Type B pancreatic cell (in vitro differentiated cells): ENCODE measurements around the gene ABCG1. TPM values are rescaled to one million over a fixed set of nuclear protein-coding genes. Genes with fewer than 3 reads are reported as not detected.
"Not testable (repeated sequence)": the region's sequence is repeated elsewhere in the genome, so short reads cannot be mapped to it uniquely, and the experiment has no call there.

ENCODE experiments used
- DNase-seq: peaks from one replicate; pipeline ENCODE4 v3.0.0; 2021; ENCODE audit warnings: mixed read lengths; ENCODE audit not compliant: unreplicated experiment; ENCODE audit errors: extremely low spot score
- H3K27ac Mint-ChIP-seq: 2 replicates; pipeline ENCODE4 v1.8.0; 2021; ENCODE audit warnings: mild to moderate bottlenecking, mixed read lengths
- H3K27me3 Mint-ChIP-seq: 2 replicates; pipeline ENCODE4 v1.8.0; 2021; ENCODE audit warnings: mixed read lengths
- H3K36me3 Mint-ChIP-seq: 2 replicates; pipeline ENCODE4 v1.8.0; 2021; ENCODE audit warnings: mixed read lengths
- H3K4me1 Mint-ChIP-seq: one replicate; pipeline ENCODE4 v1.8.0; 2021; ENCODE audit warnings: mixed read lengths; ENCODE audit not compliant: unreplicated experiment
- H3K4me3 Mint-ChIP-seq: 2 replicates; pipeline ENCODE4 v1.8.0; 2021; ENCODE audit warnings: mild to moderate bottlenecking, mixed read lengths
- H3K9me3 Mint-ChIP-seq: 2 replicates; pipeline ENCODE4 v1.8.0; 2021; ENCODE audit warnings: mixed read lengths
- CTCF ChIP-seq: fragments of 200-600 bp; sonication (generic); conservative IDR thresholded peaks from 2 replicates; pipeline ENCODE4 v1.5.0; 2021; ENCODE audit warnings: antibody characterized with exemption, mild to moderate bottlenecking
- total RNA-seq: library from RNA; stranded (reverse); gene quantifications from 2 replicates; pipeline ENCODE4 v1.2.1, GENCODE V29; 2021; ENCODE audit warnings: low replicate concordance

Gene ABCG1
- total RNA-seq, 1 donor from 2014 or later = 6.2 TPM

- Mint-ChIP-seq H3K4me1 (no peaks in the 10 kb centered on the region), H3K36me3 (peaks cover 6% of the 10 kb centered on the region), H3K27me3 (peaks cover 12% of the 10 kb centered on the region), H3K27ac (no peak overlapping the region), H3K4me3 (no peak overlapping the region), H3K9me3 (peaks cover 9% of the 10 kb centered on the region)
- DNase-seq = no peak
- no peak for TF ChIP-seq CTCF
These were observed 70.0 kb downstream of the ABCG1 start for GRCh38 chr21:42288962-42289361.

DNA sequence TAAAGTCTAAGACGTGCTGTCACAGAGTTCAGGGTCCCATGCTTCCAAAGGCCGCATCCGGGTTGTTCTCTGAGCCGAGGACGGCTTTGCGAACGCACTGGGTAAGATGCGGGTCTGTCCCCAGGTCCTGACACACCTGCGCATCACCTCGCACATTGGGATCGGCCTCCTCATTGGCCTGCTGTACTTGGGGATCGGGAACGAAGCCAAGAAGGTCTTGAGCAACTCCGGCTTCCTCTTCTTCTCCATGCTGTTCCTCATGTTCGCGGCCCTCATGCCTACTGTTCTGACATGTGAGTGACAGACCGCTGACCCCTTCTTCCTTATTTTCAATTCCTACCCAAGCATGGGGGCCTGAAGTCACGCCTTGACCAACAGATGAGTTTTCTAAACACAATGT, 71.0 kb downstream of the ABCG1 start:
- DNase-seq = no peak
- H3K4me1 Mint-ChIP-seq = no peaks in the 10 kb centered on the region
- H3K36me3 Mint-ChIP-seq = peaks cover 10% of the 10 kb centered on the region
- H3K27me3 Mint-ChIP-seq = peaks cover 12% of the 10 kb centered on the region
- H3K27ac Mint-ChIP-seq = no peak overlapping the region
- TF ChIP-seq CTCF = no peak
- no peak overlapping the region for H3K4me3 Mint-ChIP-seq
- peaks cover 9% of the 10 kb centered on the region for H3K9me3 Mint-ChIP-seq

- DNase-seq = no peak
- no peak overlapping the region for H3K4me3 Mint-ChIP-seq
- peaks cover 12% of the 10 kb centered on the region for H3K36me3 Mint-ChIP-seq
- H3K27me3 Mint-ChIP-seq = peaks cover 14% of the 10 kb centered on the region
- peaks cover 3% of the 10 kb centered on the region for H3K4me1 Mint-ChIP-seq
- TF ChIP-seq CTCF = no peak
- H3K9me3 Mint-ChIP-seq = peaks cover 9% of the 10 kb centered on the region
- H3K27ac Mint-ChIP-seq = no peak overlapping the region
These were observed 71.6 kb downstream of the ABCG1 start for GRCh38 chr21:42290505-42290904.

- H3K4me1 Mint-ChIP-seq = peaks cover 6% of the 10 kb centered on the region
These were observed 72.2 kb downstream of the ABCG1 start for GRCh38 chr21:42291003-42291750.

GRCh38 chr21:42291751-42292562, 73.0 kb downstream of the ABCG1 start:
- Mint-ChIP-seq H3K9me3 (peaks cover 9% of the 10 kb centered on the region), H3K27me3 (peaks cover 6% of the 10 kb centered on the region), H3K4me3 (no peak overlapping the region), H3K36me3 (peaks cover 17% of the 10 kb centered on the region), H3K4me1 (peaks cover 6% of the 10 kb centered on the region), H3K27ac (no peak overlapping the region)
- no peak for DNase-seq
- TF ChIP-seq CTCF = no peak

More at GRCh38 chr21:42291003-42291750, 72.2 kb downstream of the ABCG1 start:
- Mint-ChIP-seq H3K27me3 (peaks cover 14% of the 10 kb centered on the region), H3K27ac (no peak overlapping the region), H3K4me3 (no peak overlapping the region), H3K36me3 (peaks cover 17% of the 10 kb centered on the region), H3K9me3 (peaks cover 9% of the 10 kb centered on the region)
- no peak for DNase-seq
- TF ChIP-seq CTCF = no peak

DNA sequence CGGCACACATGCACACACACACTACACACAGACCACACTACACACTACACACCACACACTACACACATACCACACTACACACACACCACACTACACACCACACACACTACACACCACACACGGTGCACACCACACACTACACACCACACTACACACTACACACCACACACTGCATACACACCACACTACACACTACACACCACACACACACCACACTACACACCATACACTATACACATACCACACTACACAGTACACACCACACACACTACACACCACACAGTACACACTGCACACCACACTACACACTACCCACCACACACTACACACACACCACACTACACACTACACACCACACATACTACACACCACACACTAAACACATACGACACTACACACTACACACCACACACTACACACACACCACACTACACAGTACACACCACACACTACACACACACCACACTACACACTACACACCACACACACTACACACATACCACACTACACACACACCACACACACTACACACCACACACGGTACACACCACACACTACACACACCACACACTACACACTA, 73.7 kb downstream of the ABCG1 start:
- H3K27ac Mint-ChIP-seq, DNase-seq, H3K27me3 Mint-ChIP-seq, H3K9me3 Mint-ChIP-seq, H3K4me1 Mint-ChIP-seq, H3K4me3 Mint-ChIP-seq: not testable (repeated sequence)
- H3K36me3 Mint-ChIP-seq = peaks cover 17% of the 10 kb centered on the region
